Ecto neural progenitor cell (in vitro differentiated cells): ENCODE measurements around the gene PLXNA4.

ENCODE experiments used
- DNase-seq: peaks from one replicate; pipeline ENCODE4 v3.0.0-alpha.2; 2018; ENCODE audit warnings: low spot score

The PLXNA4 gene

DNA sequence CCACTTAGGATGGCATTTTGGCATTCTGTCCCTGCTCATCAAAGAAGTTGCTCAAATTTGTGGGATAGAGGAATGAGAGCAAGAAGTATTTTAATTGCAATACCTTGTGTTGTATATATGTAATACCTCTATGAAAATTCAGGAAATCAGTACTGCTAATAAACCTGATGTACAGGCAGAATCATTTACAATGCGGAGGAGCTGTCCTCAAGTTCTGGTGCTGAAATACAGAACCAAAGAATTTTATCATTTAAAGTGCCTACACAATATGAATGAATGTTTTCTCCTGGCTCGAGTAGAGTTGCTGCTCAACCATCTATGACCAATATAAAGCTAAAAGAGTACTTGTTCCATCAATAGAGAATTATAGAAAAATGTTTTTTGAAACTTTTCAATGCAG, 305.8 kb downstream of the PLXNA4 start:
- DNase-seq: no peak

DNA sequence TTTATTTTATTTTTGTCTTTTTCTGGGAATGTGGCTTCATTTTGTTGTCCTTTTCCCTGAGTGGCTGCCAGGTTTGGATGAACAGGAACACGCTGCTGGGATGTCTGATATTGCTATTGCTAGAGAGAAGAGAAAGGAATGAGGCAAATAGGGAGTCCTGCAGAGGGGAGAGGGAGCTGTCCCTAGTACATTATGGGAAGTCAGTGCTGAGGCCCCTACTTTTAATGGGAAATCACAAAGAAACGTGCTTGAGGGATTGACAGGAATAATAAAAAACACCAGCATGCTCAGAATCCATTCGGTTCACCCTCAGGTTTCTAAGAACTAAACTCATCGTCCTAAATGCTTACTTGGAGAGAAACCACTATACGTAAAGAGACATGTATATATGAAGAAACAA, 306.6 kb downstream of the PLXNA4 start:
- DNase-seq: no peak

DNA sequence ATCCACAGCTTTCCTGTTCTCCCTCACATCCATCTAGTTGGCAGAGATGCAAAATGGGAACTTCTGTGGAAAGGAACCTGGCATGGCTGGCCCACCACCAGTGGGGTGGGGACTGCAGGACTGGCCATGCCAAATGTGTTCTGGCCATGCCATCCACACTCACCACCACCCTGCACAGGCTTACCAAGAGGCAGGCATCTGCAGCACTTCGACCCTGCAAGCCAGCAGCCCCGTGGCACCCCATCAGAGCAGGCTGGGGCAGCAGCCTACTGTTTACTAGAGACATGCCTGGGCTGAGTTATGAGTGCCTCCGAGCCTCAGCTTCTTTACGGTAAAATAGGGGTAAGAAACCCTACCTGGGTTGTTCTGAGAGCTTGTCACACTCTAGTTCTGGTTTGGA, 313.1 kb downstream of the PLXNA4 start:
- DNase-seq: no peak

DNA sequence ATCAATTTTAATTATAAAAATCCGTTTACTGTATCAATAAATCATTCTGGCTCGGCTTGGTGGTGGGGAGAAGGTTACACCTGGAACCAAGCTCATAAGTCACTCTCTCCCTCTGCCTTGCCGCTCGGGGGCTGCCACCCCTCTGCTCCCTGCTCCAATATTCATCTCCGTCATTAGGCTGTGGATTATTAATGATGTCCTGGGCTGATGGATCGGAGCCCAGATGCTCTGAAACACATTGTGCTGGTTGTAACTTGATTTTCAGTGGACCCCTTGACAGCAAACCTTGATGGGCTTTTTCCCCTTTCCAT, 314.2 kb downstream of the PLXNA4 start:
- no peak for DNase-seq

DNA sequence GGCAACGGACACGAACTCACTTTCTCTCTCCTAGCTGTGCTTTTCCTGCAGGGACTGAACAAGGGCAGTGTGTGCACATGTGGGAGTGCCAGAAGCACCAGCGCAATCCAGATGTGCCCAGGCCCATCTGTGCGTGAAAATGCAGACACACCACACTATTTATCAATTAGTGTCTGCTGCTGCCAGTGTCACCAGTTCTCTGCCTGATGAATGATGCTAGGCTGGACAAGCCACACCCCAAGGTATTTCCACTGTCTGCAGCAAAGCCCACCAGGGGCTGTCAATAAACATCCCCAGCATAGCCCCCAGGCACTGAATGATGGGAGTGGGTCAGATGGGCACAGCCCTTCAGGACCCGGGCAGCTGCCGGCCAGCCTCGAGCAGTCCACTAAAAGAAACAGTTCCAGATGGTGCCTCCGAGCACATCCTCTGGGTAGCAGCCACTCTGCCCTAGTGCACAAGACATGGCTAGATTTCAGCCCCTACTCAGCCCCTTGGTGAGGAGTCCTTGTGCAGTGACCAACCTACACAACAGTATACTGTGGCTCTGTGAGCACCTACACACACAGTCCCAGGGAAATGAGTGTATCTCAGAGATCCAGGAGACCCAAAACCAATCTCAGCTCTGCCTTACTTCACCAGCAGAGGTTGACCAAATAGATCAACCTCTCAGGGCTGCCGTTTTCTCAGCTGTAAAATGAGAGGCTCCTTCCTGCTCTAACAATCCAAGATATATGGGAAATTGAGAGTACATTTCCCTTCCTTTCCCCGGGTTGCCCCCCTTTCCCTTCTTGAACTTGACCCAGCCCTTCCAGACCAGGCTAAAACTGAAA, 314.7 kb downstream of the PLXNA4 start:
- no peak for DNase-seq

DNA sequence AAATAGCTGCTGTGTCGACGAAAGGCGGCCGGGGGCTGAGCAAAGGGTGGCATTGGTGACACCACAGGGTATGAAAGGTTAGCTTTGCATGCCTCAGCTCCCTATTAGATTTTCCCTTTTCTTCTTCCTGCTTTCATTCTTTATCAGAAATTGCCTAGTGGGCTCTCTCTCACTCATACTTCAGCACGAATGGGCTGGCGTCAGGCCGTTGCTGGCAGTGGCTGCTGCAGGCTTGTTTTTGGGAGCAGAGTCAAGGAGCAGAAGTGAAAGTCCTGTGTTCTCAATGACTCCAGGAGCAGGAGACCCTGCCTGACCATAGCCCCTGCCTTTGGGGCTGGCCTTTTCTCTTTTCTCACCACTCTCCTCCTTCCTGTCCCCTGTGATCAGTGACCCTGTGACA, 318.0 kb downstream of the PLXNA4 start:
- DNase-seq: no peak

DNA sequence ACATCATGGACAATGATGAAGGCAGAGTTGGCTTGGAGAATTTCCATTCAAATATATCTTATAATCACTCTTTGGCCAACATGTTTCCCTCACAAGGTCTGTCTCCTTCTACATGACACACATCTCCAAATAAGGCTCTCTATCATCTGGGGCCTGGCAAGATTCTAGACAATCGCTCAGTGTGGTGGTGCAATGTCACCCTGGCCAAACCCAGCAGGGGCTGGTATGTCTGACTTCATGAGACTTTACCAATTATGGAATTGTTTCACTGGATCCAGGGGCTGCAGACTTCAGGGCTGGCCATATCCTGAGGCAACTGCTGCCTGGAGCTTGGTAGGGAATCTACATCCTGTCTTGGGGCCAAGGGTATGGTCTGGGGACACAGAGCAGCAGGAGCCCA, 319.0 kb downstream of the PLXNA4 start:
- DNase-seq: no peak

DNA sequence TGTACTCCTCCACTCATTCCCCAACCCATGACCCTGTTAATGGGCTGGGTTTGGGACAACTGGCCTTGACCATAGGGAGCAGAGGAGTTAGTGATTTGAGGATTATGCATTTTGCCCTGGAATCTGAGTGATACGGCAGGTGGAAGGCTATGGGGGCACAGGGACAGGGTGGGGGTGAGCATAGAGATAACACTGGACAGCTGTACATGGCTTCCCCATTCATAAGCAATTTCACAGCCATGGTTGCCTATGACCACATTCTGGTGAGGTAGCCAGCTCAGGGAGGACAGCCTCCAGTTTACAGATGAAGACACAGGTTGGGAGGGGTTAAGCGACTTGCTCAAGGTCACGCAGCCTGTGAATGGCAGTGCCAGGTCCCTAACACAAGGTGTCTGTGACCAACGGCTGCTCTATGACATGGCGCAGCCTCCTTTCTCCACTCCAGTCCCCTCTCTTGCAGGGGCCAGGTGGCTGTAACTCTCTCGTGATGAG, 319.5 kb downstream of the PLXNA4 start:
- DNase-seq: no peak

DNA sequence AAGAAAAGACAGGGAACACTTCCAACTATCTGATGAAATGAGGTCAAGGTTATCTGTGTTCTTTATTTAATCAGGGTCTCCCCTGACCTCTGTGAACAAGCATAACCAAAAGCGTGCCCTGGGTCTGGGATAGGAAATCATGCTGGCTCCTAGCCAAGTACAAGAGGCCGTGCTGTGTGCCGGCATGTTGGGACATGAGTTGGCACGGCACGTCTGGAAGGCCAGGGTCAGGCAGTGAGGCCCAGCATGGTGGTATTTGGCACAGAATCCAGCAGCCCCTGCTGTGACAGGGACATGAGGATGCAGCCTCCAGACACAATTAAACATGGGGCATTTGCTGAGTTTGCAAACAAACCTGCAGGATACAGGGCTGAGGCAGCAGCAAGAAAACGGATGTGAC, 320.4 kb downstream of the PLXNA4 start:
- no peak for DNase-seq

DNA sequence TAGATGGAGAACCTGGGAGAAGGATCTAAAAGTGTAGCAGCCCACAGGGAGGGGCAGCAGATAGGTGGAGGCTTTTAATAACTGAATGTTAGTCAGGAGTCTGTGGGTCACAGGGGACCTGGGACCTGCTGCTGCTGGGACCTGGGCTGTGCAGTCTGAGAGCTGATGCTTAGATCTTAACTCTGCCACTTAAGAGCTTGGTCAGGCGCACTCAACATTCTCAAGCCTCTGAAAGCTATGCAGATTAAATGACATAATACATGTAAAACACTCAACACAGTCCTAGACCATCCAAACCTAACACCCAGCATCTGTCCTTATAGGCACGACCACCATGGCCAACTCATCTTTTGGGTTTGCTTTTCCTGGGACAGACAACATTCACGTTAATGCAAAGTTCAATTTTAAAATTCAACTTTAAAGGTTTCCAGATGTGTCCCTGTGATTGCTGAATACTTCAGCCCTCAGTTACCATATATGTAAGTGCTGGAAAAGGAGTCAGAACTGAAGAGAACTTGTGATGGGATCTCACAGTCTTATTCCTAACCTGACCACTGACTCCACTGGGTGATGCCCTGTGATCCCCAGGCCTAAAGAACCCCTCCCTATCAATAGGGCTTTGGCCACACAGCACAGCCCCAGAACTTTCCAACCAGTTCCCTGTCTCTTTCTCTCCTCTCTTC, 321.0 kb downstream of the PLXNA4 start:
- no peak for DNase-seq

DNA sequence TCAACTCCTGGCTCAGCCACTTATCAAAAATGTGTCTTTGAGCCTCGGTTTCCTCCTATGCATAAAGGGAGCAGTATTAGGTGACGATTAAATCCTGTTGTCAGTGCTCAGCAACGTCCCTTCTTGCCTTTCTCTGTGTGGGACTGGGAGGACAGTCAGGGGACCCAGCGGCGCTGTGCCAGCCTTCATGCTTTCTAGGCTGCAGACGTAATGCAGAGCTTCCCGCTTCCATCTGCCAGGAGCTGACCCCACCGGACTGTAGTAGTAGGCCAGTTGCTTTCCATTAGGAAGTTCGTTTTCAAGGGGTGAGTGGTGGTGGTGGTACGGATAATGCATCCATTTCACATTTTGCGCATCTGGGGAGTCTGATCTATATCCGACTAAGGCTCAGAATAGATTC, 321.8 kb downstream of the PLXNA4 start:
- no peak for DNase-seq

DNA sequence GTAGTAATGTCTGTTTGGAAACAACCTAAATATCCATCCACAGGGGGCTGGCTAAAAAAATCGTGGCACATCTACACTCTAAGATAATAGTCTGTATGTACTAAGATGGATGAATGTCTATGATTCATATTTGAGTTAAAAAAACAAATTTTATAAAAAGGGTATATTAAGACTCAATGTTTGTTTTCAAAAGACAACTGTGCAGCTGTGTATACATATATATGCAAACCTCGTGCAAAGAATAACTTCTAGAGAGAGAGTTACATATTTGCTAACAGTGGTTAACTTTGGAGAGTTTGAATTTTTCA, 323.5 kb downstream of the PLXNA4 start:
- DNase-seq: no peak

DNA sequence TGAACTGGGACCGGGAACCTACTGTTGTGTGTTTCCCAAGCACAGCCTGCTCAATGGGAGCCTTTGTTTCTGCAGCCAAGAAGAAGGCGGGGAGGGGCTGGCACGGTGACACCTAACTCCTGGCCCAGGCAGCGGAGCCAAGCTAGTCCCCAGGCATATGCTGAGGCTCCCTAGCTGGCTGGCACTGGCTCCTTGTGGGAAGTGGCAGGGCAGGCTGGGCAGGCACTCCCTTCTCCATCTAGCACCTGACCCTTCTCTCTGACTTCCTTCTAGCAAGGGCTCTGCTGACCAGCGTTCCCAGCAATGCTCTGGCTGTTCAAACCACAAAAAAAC, 325.0 kb downstream of the PLXNA4 start:
- no peak for DNase-seq

DNA sequence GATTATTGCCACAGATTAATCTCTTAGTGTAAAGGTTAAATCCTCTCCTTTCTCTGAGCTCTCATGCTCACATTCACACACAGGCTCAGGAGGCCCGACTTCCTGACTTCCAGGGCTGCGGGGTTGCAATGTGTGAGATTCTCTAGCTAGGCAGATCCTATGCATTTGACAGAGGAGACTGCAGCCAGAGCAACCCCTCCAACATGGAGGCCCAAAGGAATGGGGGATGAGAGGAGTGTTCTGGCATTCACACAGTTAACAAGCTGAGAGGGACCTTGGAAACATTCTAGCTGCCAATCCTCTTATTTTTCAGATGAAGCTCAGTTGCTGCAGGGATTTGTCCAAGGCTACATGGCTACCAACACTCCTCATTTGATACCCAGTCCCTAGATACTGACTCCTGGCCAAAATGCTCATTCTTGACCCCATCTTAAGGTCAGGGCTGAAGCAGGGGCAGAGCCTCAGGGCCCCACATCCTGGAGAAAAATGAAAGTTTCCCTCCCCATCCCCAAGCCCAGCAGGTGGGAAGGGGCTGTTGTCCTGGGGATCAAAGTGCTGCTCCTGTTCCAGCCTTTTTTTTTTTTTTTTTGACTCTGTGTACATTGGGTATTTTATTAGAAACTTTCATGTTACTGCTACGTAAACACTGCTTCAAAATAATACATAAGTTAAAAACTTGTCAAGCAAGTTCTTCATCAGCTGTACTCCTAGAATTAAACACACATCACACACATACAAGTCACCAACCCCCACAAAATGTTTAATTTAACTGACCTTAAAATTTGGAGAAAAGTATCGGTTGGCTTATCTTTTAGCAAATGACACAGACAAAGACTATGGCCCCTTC, 325.6 kb downstream of the PLXNA4 start:
- no peak for DNase-seq

DNA sequence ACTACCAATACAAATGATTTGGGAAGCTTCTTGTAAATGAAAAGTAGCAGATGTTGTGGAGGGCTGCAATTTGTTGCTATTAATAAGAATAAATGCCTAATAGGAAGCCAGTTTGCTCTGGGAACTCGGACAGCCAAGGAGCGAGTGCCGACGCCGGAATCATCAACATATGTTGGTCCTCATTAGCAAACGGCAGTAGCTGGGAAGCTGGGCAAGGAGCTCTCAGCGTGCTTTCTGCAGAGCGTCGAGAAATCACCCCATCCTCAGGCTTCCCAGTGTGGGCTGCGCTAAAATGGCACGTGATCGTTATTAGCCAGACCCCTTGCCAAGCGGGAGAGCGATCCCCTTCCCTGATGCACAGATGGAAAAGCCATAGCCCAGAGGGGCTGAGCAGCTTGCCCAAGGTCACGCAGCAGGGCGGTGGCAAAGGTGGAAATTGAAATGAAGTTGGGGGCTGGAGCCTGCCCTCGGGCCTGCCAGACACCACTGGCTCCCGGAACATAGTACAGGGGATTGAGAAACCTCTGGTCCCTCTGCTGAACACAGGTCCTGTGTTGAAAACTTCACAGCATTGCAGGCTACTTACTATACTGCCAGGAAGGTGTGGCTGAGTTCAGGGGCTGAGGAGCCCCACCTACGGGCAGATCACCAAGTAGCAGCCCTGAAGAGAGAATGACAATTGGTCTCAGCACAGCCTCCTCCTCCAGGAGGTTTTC, 326.9 kb downstream of the PLXNA4 start:
- no peak for DNase-seq

DNA sequence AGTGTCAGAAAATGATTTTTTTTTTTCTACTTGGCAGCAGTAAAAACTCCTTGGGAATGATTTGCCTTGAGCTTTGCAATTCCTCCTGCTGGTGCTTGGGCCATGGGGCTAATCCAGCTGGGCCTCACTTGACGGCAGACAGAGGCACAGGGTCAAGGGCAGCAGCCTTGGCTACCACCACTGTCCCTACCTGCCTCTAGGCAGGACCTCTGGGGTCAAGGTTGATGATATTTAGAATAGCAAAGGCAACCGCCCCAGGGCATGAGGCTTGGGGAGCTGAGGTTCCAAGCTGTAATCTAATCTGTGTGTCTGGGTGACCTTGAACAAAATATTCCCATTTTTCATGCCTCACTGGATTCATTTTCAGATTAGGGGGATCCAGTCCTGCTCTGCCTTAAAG, 327.4 kb downstream of the PLXNA4 start:
- DNase-seq: no peak

DNA sequence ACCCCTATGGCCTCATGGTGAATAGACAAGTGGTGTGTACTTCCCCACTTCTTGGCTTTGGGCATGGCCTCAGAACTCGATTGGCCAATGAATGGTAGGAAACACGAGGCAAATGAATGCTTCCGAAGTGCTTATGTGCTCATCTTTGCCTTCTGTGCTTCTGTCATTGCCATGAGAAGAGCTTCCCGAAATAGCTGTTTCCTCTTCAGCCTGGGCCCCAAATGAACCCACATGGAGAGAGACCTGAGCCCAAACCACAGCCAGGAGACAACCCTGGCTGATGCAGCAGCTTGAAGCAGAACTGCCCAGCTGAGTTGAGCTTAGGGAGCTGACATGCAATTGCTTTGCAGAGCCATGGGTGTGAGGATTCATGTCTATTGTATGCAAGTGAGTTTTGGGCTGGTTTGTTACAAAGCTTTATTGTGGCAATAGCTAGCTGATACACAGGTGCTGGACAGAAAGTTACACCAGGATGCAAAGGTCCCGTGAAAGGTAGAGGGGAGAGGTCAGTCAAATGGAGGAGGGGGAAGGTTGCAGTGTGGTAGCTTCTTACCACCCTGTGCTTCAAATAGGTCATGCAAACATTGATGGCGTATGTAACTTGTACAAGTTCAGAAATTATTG, 328.2 kb downstream of the PLXNA4 start:
- no peak for DNase-seq

DNA sequence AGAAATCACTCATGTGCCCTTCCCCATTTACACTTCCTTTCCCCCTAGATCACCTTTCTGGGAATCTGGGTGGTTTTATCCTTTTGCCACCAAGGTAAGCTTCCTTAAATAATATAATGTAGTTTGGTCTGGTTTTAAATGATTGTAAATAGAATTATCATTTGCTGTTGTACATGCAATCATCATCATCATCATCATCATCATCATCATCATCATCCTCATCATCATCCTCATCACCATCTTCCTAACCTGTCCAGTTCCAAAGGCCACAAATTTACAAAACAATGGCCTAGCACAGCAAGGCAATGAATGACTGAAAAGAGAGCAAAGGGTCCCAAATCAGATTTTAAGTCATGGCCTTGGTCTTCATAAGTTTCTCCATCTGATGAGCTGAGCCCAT, 329.7 kb downstream of the PLXNA4 start:
- no peak for DNase-seq

DNA sequence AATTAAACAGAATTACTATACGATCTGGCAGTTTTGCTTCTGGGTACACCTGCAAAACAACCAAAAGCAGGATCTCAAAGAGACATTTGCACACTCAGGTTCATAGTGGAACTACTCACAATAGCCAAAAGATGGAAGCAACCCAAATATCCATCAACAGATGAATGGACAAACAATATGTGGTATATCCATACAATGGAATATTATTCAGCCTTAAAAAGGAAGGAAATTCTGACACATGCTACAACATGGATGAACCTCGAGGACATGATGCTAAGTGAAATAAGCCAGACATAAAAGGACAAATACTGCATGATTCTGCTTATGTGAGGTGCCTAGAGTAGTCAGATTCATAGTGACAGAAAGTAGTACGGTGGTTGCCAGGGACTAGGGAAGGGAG, 330.7 kb downstream of the PLXNA4 start:
- DNase-seq: no peak

DNA sequence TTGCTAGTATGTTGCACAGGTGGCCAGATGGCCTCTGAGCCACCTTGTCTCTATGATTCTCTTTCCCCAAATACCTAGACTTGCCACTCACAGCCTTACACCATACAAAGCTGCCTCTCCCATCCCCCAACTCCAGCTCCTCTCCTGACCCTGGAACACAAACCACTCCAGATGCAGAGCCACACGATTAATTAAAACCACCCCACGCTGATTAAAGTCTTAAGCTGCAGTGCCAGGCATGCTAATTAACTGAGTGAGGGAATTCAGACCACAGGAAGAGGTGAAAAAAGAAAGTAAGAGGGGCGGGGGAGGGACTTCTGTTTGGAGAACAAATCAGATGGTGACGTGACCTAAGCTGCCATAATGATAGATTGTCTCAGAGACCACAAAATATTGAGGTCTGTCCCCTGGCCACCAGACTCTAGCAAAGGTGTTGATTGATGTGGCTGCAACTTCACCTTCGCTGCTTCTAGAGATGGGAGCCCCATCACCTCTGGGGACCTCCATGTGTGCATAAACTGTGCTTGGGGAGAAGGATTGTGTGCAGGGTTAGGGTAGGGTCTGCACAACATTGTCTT, 331.3 kb downstream of the PLXNA4 start:
- DNase-seq: no peak

DNA sequence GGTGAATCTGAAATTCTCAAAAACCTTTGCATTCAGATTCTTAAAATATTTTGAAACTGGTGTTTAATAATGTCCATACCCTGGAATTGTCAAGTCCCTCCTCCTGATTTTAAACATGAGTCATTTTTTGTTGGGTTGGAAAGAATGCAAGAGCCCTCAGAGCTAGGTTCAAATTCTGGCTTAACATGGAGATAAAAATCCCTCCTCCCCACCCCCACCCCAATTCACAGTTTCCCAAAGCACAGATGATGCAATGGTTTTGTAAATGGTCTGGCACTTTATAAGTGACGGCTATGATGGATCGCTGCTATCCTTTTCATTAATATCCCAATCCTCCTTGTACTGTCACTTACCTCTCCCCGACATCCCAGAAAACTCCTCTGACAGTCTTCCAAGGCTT, 332.8 kb downstream of the PLXNA4 start:
- DNase-seq: no peak

DNA sequence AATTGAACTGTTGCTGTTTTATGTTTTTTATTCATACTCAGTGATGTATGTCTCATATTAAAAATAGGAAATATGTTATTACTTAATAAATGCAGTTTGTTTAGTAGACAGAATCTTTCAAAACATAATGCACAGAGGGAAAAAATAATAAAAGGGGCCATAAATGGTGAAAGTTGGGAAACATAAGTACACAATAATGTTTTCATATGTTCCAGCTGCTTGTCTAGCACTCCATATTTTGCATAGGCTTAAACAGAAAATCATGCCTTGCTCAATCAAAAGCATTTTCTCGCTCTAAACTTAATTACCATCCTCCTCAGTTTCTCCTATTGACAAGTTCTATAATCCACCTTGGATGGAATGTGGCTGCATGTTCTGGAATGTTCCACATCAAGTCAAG, 333.2 kb downstream of the PLXNA4 start:
- DNase-seq: no peak
